NB4 (cell line): ENCODE results near the gene LPAR1.

ENCODE experiments used
- DNase-seq: peaks from one replicate; pipeline ENCODE4 v3.0.0; 2010; ENCODE audit warnings: low read depth
- H3K4me3 ChIP-seq: one replicate; pipeline ENCODE4 v1.5.1; 2011; ENCODE audit warnings: mild to moderate bottlenecking, low read depth, low read length, moderate library complexity
- MYC ChIP-seq: IDR thresholded peaks from 2 replicates; pipeline ENCODE4 v1.6.1; 2011; ENCODE audit warnings: low read depth, low read length
- POLR2A ChIP-seq: IDR thresholded peaks from 2 replicates; pipeline ENCODE4 v1.6.1; 2011; ENCODE audit warnings: mild to moderate bottlenecking; ENCODE audit not compliant: insufficient read length; ENCODE audit errors: extremely low read depth
- TF ChIP-seq, protein P1 (sequence below): IDR thresholded peaks from 2 replicates; pipeline ENCODE4 v1.6.1; 2011; ENCODE audit warnings: low read depth, low read length
- TF ChIP-seq, protein P2 (sequence below): IDR thresholded peaks from one replicate; pipeline ENCODE4 v1.5.1; 2012; ENCODE audit warnings: low read depth, low read length

Gene LPAR1

DNA sequence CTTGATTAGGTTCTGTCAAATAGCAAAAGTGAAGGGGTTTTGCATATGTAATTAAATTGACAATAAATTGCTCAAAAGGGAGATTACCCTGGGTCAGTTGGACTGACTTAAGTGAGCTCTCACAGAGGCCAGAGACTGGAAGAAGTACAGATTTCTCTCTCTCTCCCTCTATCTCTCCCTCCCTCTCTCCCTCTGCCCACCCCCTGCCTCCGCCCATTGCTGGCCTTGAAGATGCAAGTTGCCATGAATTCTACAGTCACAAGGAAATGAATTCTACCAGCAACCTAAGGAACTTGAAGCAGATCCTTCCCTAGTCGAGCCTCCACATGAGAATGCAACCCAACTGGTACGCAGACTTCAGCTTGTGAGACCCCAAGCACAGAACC, 119.2 kb downstream of the LPAR1 start:
- TF ChIP-seq MYC: no peak
- TF ChIP-seq, protein P1, sequence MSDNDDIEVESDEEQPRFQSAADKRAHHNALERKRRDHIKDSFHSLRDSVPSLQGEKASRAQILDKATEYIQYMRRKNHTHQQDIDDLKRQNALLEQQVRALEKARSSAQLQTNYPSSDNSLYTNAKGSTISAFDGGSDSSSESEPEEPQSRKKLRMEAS: no peak
- no peak for TF ChIP-seq POLR2A
- TF ChIP-seq, protein P2, sequence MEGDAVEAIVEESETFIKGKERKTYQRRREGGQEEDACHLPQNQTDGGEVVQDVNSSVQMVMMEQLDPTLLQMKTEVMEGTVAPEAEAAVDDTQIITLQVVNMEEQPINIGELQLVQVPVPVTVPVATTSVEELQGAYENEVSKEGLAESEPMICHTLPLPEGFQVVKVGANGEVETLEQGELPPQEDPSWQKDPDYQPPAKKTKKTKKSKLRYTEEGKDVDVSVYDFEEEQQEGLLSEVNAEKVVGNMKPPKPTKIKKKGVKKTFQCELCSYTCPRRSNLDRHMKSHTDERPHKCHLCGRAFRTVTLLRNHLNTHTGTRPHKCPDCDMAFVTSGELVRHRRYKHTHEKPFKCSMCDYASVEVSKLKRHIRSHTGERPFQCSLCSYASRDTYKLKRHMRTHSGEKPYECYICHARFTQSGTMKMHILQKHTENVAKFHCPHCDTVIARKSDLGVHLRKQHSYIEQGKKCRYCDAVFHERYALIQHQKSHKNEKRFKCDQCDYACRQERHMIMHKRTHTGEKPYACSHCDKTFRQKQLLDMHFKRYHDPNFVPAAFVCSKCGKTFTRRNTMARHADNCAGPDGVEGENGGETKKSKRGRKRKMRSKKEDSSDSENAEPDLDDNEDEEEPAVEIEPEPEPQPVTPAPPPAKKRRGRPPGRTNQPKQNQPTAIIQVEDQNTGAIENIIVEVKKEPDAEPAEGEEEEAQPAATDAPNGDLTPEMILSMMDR: no peak
- no peak for DNase-seq
- no peak overlapping the region for H3K4me3 ChIP-seq

DNA sequence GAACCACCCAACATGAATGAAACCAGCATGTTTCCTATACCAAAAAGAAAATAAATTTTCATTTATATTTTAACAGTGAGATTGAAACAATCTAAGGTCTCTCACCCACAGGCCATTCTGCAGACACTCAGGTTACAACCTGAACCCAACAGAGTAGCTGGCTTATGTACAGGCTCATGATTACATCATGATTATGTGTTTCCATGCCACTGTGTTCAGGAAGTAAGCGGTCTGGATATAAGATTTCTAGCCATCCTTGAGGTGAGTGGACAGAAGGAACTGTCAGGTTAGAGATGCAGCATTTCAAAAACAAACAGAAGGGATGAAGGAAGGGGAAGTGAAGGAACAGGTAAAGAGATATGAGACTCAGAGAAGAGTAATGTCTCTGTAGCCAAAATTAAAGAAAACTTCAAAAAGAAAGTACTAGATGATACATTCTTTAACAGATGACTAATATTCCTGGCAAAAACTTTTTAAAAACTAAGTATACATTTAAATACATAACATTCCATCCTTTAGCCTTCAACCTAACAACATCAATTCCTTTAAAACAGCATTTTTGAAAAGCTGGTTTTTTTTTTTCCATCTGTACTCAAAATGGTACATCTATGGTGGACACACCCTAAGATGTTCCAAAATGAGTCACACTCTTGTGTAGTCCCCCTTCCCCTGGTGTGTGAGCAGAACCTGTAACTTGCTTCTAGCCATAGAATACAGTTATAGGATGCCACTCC, 119.8 kb downstream of the LPAR1 start:
- no peak for DNase-seq
- no peak for TF ChIP-seq MYC
- TF ChIP-seq POLR2A: no peak
- TF ChIP-seq, protein P2: no peak
- TF ChIP-seq, protein P1: no peak
- no peak overlapping the region for H3K4me3 ChIP-seq

DNA sequence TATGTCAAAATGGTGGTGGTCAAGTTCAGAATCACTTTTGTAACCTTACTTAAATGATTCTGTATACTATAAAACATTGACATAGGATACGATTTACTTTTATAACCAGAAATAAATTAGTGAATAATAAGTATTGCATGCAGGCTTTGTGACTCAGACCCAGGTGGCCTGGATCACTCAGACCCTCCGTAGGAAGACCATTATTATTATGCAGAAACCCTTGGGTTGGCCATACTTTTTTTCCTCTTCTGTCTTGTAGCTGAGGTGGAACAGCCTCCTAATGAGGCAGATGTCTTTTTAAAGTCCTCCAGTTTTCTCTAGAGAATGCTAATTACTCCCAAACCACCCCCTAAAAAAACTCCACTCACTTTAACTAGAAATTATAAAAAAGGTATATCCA, 121.9 kb downstream of the LPAR1 start:
- H3K4me3 ChIP-seq: no peak overlapping the region
- TF ChIP-seq, protein P1: no peak
- TF ChIP-seq MYC: no peak
- TF ChIP-seq, protein P2: no peak
- no peak for TF ChIP-seq POLR2A
- no peak for DNase-seq

DNA sequence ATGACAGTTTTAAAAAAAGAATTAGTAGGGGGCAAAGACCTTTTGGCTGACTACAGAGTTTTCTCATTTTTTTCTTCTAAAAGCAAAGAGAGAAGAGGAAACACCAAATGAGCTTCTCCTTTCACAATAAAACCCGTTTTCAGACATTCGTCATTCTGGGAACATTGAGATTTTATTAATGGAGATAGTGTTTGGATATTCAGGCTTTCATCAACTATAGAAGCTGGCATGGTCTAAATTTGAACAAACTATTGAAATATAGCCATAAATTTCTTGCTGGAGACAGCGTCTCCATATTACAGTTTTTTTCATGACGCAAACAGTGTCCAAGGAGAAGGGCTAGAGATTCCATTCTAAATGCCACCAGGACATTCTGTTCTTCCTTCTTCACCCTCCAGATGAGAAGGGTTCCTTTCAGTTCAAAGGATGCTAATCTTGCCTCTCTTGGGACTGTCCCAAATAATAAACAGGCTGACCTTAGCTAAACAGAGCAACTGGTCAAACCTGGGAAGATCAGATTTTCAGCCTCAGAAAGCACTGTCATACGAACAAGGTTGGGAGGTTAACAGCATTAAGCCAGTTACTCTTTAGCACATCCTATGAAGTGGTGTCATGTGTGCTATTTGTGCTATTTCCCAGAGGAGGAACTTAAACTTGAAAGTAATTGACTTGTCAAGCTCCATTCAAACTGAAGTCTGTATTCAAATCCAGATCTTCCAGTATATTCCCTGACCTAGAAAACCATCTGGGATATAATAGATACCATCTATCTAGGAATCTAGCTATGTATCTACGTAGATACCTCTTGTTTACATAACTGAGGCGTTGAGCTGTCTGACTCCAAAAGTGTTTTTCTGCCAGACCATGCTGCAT, 125.6 kb downstream of the LPAR1 start:
- no peak for TF ChIP-seq MYC
- TF ChIP-seq, protein P1: no peak
- TF ChIP-seq, protein P2: no peak
- TF ChIP-seq POLR2A: no peak
- DNase-seq: no peak
- H3K4me3 ChIP-seq: no peak overlapping the region

DNA sequence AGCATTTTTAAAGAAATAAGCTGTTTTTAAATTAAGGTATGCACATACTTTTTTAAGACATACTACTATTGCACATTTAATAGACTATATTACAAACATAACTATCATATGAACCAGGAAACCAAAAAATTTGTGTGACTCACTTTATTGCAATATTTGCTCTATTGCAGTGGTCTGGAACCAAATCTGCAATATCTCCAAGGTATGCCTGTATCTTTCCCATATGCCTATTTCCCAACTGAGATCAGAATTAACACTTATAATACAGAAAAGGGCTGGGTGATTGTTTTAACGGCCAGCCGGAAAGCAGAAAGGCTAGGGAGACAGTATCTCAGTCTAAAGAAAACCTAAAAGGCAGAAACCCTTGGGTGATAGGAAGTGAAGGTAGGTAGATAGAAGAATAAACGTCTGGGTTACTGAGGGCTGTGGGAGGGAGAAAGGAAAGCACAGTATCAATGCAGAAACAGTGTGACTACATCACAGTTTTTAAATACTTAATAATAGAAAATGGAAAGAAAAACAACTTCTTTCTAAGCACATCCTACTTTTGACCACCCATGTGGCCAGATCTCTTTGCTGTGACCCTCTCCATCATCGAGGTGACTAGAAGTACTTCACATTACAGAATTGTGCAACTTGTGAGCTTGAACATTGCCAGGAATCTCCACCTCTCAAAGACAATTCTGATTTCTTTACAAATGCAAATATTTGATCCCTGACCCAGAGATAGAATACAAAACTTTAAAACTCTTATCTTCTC, 126.4 kb downstream of the LPAR1 start:
- no peak overlapping the region for H3K4me3 ChIP-seq
- no peak for DNase-seq
- TF ChIP-seq, protein P1: no peak
- TF ChIP-seq POLR2A (no peak), MYC (no peak)
- TF ChIP-seq, protein P2: no peak
